Measurements from ENCODE around the gene MRPL41.

- TF ChIP-seq CTCF (IDR thresholded peaks at IDR 0.05; ENCODE audit: insufficient read depth, low read length): no peak
- no peak for TF ChIP-seq POLR2AphosphoS5 (IDR thresholded peaks at IDR 0.05; ENCODE audit: low read depth)
- TF ChIP-seq, protein P1, sequence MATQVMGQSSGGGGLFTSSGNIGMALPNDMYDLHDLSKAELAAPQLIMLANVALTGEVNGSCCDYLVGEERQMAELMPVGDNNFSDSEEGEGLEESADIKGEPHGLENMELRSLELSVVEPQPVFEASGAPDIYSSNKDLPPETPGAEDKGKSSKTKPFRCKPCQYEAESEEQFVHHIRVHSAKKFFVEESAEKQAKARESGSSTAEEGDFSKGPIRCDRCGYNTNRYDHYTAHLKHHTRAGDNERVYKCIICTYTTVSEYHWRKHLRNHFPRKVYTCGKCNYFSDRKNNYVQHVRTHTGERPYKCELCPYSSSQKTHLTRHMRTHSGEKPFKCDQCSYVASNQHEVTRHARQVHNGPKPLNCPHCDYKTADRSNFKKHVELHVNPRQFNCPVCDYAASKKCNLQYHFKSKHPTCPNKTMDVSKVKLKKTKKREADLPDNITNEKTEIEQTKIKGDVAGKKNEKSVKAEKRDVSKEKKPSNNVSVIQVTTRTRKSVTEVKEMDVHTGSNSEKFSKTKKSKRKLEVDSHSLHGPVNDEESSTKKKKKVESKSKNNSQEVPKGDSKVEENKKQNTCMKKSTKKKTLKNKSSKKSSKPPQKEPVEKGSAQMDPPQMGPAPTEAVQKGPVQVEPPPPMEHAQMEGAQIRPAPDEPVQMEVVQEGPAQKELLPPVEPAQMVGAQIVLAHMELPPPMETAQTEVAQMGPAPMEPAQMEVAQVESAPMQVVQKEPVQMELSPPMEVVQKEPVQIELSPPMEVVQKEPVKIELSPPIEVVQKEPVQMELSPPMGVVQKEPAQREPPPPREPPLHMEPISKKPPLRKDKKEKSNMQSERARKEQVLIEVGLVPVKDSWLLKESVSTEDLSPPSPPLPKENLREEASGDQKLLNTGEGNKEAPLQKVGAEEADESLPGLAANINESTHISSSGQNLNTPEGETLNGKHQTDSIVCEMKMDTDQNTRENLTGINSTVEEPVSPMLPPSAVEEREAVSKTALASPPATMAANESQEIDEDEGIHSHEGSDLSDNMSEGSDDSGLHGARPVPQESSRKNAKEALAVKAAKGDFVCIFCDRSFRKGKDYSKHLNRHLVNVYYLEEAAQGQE (IDR thresholded peaks at IDR 0.05; ENCODE audit: insufficient replicate concordance, low read depth): no peak
- no peak for TF ChIP-seq GABPA (IDR thresholded peaks at IDR 0.05; ENCODE audit: low read depth)
Measured at GRCh38 chr9:137522746-137523455, 28.8 kb upstream of the MRPL41 start.

Measured in HL-60 (cell line).